ENCODE measurements around the gene KRT79. TPM values are rescaled to one million over a fixed set of nuclear protein-coding genes. Genes with fewer than 3 reads are reported as not detected.

Gene KRT79
- total and polyA plus RNA-seq, 9 of the 15 experiments (the other 6 are each of a cell fraction or from before 2014, with no cell fraction given): 0.03 to 2.3 (median 0.23) TPM; not detected in 2

- TF ChIP-seq SRSF7 (optimal IDR thresholded peaks at IDR 0.05; ENCODE audit: low read depth, low read length): no peak
- peak; percentile 52; the same call in 1 of the 2 replicates for TF ChIP-seq MBD2 (IDR thresholded peaks at IDR 0.05; ENCODE audit: borderline replicate concordance, low read depth)
- TF ChIP-seq SRSF1 (IDR thresholded peaks at IDR 0.05; ENCODE audit: low read depth, low read length): no peak
- TF ChIP-seq TFAP4 (CRISPR knock-in tag; IDR thresholded peaks at IDR 0.05; ENCODE audit: borderline replicate concordance): peak; percentile 34; the same call in 1 of the 2 replicates
- TF ChIP-seq ZNF583 (CRISPR knock-in tag; IDR thresholded peaks at IDR 0.05): no peak; the same call in 1 of the 2 replicates
- TF ChIP-seq FOXA1 (IDR thresholded peaks at IDR 0.05; ENCODE audit: borderline replicate concordance): no peak
- TF ChIP-seq MCM5 (IDR thresholded peaks at IDR 0.05; ENCODE audit: low read depth): no peak
- TF ChIP-seq MED1 (CRISPR knock-in tag; IDR thresholded peaks at IDR 0.05; ENCODE audit: borderline replicate concordance): no peak
- no peak for TF ChIP-seq ZNF431 (CRISPR knock-in tag; IDR thresholded peaks at IDR 0.05)
- no peak for TF ChIP-seq ZNF174 (CRISPR knock-in tag; IDR thresholded peaks at IDR 0.05)
- 0 out of 2 replicates have a peak, but pooled peaks have one; percentile 79 for TF ChIP-seq RREB1 (CRISPR knock-in tag; IDR thresholded peaks at IDR 0.05)
- TF ChIP-seq FOXJ3 (CRISPR knock-in tag; IDR thresholded peaks at IDR 0.05): no peak
- no peak for TF ChIP-seq BRCA1 (IDR thresholded peaks at IDR 0.05)
- TF ChIP-seq BRCA1 (CRISPR knock-in tag; IDR thresholded peaks at IDR 0.05): no peak
- TF ChIP-seq ARID4B (CRISPR knock-in tag; IDR thresholded peaks at IDR 0.05): no peak
- TF ChIP-seq POLR3A (IDR thresholded peaks at IDR 0.05; ENCODE audit: borderline replicate concordance, extremely low read depth, insufficient read depth, insufficient read length): no peak
- TF ChIP-seq SUPT5H (IDR thresholded peaks at IDR 0.05): no peak; the same call in 1 of the 2 replicates
- no peak for TF ChIP-seq TAL1 (IDR thresholded peaks at IDR 0.05)
Measured at GRCh38 chr12:52873832-52874572, 39.9 kb upstream of the KRT79 start (continued).

Measured in K562 (cell line).